ENCODE results near the gene RALGPS1.

- TF ChIP-seq CTCF (IDR thresholded peaks at IDR 0.05; ENCODE audit: low read length) = no peak
- TF ChIP-seq EZH2phosphoT487 (IDR thresholded peaks at IDR 0.05; ENCODE audit: low read length) = no peak
- TF ChIP-seq EZH2 (optimal IDR thresholded peaks at IDR 0.05; ENCODE audit: low read depth, low read length) = no peak
Observed at GRCh38 chr9:127059030-127059429, 144.4 kb downstream of the RALGPS1 start.
